Neural crest cell (in vitro differentiated cells): ENCODE data around the gene OSM. TPM values are rescaled to one million over a fixed set of nuclear protein-coding genes. Genes with fewer than 3 reads are reported as not detected.

Experiments
- DNase-seq: peaks from one replicate; pipeline ENCODE4 v3.0.0; 2021; ENCODE audit warnings: low read depth, mixed read lengths, low spot score
- H3K27ac Mint-ChIP-seq: one replicate; pipeline ENCODE4 v1.8.0; 2021; ENCODE audit warnings: mild to moderate bottlenecking, mixed read lengths; ENCODE audit not compliant: unreplicated experiment
- H3K27me3 Mint-ChIP-seq: 2 replicates; pipeline ENCODE4 v1.8.0; 2021; ENCODE audit warnings: low read depth, mild to moderate bottlenecking, mixed read lengths
- H3K36me3 Mint-ChIP-seq: 2 replicates; pipeline ENCODE4 v1.8.0; 2021; ENCODE audit warnings: low read depth, mild to moderate bottlenecking, mixed read lengths
- H3K4me1 Mint-ChIP-seq: 2 replicates; pipeline ENCODE4 v1.8.0; 2021; ENCODE audit warnings: mixed read lengths
- H3K4me3 Mint-ChIP-seq: one replicate; pipeline ENCODE4 v1.8.0; 2021; ENCODE audit warnings: mild to moderate bottlenecking, mixed read lengths
- H3K9me3 Mint-ChIP-seq: 2 replicates; pipeline ENCODE4 v1.8.0; 2021; ENCODE audit warnings: mixed read lengths
- total RNA-seq: library from RNA; stranded (reverse); gene quantifications from 2 replicates; pipeline ENCODE4 v1.2.1, GENCODE V29; 2021
- TF ChIP-seq, protein P1 (sequence below): fragments of 200-600 bp; sonication (generic); conservative IDR thresholded peaks from 2 replicates; pipeline ENCODE4 v1.5.0; 2021; ENCODE audit warnings: antibody characterized with exemption, mild to moderate bottlenecking

OSM gene
- total RNA-seq, 1 donor from 2014 or later = not detected

DNA sequence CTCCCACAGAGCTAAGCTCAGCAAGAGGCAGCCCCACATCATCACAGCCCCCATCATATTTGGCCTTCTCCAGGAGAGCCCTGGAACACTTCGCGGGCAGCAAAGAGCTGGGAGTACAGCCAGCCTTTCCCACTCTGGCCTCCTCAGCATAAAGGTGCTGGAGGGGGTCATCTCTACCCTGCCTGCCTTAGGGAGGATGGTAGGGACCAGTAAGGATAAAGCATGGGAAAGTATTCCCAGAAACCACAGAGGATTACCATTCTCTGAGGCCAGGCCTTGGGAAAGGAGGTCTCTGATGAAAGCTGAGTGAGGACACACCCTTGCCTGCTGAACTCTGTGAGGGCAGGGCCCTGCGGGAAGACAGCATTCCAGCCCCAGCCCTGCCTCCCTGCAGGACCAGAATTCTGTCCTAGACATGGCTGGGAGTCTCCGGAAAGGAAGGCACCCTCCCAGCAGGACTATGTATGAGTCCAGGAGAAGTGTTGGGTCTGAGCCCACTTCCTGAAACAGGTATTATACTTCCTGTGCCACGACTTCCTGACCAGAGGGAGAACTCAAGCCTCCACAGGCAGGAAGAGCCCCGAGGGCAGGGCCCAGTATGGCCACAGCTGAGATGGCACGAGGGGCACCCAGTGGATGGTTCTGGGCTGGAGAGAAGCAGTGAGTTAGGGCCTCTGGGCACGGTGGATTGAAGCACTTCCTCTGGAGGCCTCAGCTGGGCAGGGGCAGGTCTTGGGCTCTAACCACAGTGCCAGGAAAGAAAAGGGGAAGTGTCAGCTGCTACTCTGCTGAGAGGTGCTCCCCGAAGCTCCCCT, 35.6 kb upstream of the OSM start:
- no peaks in the 10 kb centered on the region for H3K9me3 Mint-ChIP-seq
- H3K4me1 Mint-ChIP-seq = peaks cover 7% of the 10 kb centered on the region
- no peaks in the 10 kb centered on the region for H3K36me3 Mint-ChIP-seq
- TF ChIP-seq, protein P1, sequence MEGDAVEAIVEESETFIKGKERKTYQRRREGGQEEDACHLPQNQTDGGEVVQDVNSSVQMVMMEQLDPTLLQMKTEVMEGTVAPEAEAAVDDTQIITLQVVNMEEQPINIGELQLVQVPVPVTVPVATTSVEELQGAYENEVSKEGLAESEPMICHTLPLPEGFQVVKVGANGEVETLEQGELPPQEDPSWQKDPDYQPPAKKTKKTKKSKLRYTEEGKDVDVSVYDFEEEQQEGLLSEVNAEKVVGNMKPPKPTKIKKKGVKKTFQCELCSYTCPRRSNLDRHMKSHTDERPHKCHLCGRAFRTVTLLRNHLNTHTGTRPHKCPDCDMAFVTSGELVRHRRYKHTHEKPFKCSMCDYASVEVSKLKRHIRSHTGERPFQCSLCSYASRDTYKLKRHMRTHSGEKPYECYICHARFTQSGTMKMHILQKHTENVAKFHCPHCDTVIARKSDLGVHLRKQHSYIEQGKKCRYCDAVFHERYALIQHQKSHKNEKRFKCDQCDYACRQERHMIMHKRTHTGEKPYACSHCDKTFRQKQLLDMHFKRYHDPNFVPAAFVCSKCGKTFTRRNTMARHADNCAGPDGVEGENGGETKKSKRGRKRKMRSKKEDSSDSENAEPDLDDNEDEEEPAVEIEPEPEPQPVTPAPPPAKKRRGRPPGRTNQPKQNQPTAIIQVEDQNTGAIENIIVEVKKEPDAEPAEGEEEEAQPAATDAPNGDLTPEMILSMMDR = no peak
- no peaks in the 10 kb centered on the region for H3K27me3 Mint-ChIP-seq
- no peak overlapping the region for H3K4me3 Mint-ChIP-seq
- DNase-seq = no peak
- peak overlapping the region; percentile 78 for H3K27ac Mint-ChIP-seq

DNA sequence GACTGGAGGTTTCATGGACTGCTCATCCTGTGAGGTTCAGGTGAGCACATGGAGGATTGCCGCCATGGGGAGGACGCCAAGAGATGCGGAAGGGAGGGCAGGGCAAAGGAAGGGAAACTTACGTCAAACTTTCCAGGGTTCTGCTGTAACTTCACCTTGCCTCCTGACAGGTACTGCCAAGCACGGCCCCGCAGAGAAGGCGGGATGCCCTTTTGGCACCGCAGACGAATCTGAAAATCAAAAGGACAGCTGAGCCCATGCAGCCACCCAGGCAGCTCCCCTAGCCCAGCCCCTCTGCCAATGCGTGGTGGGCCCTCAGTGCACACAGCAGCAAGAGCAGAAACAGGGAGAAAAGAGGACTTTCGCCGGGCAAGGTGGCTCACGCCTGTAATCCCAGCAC, 32.7 kb upstream of the OSM start:
- TF ChIP-seq, protein P1 = no peak
- no peaks in the 10 kb centered on the region for H3K27me3 Mint-ChIP-seq

DNA sequence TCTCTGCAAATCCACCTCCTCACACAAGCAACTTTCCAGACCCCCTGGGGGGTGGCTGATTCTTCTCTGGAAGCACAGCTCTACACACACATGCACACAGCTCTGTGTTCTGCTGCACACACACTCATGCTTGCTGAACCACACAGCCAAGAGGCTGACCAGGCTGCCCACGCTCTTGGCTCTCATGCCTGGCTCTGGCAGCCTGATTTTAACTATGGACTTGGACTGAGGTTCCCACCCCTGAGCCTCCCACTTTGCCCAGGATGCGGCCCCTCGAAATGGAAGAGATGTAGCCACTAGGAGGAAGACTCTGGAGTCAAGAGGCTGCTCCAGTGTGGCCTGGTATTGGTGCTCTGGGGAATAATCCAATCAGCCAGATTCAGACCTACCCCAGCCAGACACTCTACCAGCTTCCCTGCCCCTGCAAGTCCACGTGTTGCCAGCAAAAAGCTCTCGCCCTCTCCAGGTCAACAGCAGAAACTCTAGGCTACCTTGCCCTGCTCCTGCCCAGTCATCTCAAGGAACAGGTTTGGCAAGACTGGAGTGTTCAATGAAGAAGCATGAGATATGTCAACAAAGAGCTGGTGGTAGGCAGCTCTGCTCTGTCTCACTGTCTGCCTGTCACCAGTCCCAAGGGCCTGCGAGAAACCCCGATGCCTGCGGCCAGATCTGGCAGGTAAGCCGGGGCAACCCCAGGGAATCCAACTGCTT, 31.5 kb upstream of the OSM start:
- no peaks in the 10 kb centered on the region for H3K4me1 Mint-ChIP-seq
- TF ChIP-seq, protein P1 = no peak

More for the DNA sequence above, 32.7 kb upstream of the OSM start:
- H3K4me3 Mint-ChIP-seq = no peak overlapping the region
- no peak for DNase-seq
- H3K27ac Mint-ChIP-seq = no peak overlapping the region
- no peaks in the 10 kb centered on the region for H3K36me3 Mint-ChIP-seq
- H3K4me1 Mint-ChIP-seq = no peaks in the 10 kb centered on the region
- H3K9me3 Mint-ChIP-seq = no peaks in the 10 kb centered on the region

DNA sequence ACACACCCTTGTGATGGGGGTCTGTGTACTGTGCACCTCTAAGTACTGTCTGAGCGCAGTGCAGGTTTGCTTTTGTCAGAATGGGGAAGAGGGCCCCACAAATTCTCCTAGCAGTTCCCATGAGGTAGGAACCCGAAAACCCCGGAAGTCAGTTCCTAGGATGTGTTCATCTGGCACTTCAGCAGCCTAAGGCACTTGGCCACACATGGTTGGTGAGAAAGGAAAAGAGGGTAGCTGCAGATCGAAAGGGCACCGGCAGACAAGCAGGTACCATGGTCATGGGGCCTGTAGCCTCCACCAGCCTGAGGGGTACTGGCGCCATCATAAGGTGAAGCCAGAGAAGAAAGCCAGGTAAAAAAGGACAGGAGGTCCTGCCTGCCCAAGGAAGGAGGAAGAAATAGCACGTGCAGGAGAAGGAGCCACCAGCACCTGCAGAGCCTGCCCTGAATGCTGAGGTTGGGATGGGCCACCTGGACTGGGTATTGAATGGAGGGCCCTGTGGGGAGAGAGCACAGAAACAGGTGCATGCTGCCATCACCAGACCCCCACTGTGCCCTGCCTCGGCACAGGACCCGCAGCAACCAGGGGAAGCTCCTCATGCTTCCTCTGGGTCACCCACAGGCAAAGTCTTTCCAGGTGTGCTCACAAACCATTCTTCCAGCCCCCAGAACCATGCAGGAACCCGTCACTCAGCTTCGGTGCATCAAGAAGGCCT, 30.8 kb upstream of the OSM start:
- Mint-ChIP-seq H3K4me3 (no peak overlapping the region), H3K9me3 (no peaks in the 10 kb centered on the region), H3K27ac (no peak overlapping the region), H3K36me3 (no peaks in the 10 kb centered on the region), H3K4me1 (no peaks in the 10 kb centered on the region), H3K27me3 (no peaks in the 10 kb centered on the region)
- TF ChIP-seq, protein P1 = no peak
- DNase-seq = no peak

More for the DNA sequence above, 31.5 kb upstream of the OSM start:
- no peaks in the 10 kb centered on the region for H3K36me3 Mint-ChIP-seq
- H3K27me3 Mint-ChIP-seq = no peaks in the 10 kb centered on the region
- no peak overlapping the region for H3K27ac Mint-ChIP-seq
- H3K4me3 Mint-ChIP-seq = no peak overlapping the region
- no peak for DNase-seq
- no peaks in the 10 kb centered on the region for H3K9me3 Mint-ChIP-seq

DNA sequence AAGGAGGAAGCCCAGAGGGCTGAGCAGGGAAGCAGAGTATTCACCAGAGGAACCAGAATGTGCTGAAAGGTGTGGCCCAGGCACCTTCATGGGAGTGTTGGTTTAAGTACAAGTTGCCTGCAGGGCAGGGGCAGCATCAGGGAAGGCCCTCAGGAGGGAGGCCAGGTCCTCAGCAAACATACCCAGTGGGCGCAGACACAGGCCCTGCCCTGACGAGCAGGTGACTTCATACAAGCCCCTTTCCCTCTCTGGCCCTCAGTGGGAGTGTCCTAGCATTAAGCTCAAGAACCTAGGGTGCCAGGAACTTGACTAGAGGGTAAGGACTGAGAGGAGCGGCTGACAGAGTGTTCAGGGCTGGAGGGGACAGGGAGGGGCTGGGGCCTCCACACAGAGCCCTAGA, 30.2 kb upstream of the OSM start:
- Mint-ChIP-seq H3K27me3 (no peaks in the 10 kb centered on the region), H3K4me1 (no peaks in the 10 kb centered on the region), H3K27ac (no peak overlapping the region), H3K4me3 (no peak overlapping the region), H3K9me3 (no peaks in the 10 kb centered on the region), H3K36me3 (no peaks in the 10 kb centered on the region)
- DNase-seq = no peak
- TF ChIP-seq, protein P1 = no peak
